Uterus (tissue), 2 donors: ENCODE results near the gene SND1.

Source experiments
- POLR2A ChIP-seq, 2 donors: fragments of 450-650 bp; IDR thresholded peaks; one replicate each; pipeline ENCODE4 v1.6.1; 2016; ENCODE audit warnings: antibody characterized with exemption in 2 of 2, mild to moderate bottlenecking in 1 of 2, moderate library complexity in 1 of 2
- TF ChIP-seq, protein P1 (sequence below), 4 experiments: fragments of 200-600 bp in 2 of 4; fragments of 450-650 bp in 2 of 4; sonication (generic) in 2 of 4; IDR thresholded peaks; one replicate each; pipeline ENCODE4 v1.5.1; 2016 to 2019; ENCODE audit warnings: antibody characterized with exemption in 4 of 4, mild to moderate bottlenecking in 2 of 4, moderate library complexity in 1 of 4

DNA sequence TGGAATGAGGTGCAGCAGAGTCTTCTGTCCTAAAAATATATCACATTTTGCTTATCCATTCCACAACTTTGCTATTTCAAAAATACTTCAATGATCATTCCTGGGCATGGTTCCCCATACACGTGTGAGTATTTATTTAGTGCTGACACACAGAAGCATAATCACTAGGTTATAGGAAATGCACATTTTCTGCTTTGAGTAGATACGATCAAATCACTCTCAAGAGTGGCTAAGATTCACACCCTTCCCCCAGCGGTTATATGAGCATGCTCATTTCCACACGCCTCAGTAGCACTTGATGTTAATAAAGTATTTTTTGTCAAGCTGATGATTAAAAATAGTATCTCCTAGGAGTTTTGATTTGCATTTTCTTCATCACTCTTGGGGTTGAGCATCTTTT lies 472.8 kb downstream of the SND1 start:
- no peak for TF ChIP-seq POLR2A (IDR thresholded peaks at IDR 0.05)
- TF ChIP-seq, protein P1, sequence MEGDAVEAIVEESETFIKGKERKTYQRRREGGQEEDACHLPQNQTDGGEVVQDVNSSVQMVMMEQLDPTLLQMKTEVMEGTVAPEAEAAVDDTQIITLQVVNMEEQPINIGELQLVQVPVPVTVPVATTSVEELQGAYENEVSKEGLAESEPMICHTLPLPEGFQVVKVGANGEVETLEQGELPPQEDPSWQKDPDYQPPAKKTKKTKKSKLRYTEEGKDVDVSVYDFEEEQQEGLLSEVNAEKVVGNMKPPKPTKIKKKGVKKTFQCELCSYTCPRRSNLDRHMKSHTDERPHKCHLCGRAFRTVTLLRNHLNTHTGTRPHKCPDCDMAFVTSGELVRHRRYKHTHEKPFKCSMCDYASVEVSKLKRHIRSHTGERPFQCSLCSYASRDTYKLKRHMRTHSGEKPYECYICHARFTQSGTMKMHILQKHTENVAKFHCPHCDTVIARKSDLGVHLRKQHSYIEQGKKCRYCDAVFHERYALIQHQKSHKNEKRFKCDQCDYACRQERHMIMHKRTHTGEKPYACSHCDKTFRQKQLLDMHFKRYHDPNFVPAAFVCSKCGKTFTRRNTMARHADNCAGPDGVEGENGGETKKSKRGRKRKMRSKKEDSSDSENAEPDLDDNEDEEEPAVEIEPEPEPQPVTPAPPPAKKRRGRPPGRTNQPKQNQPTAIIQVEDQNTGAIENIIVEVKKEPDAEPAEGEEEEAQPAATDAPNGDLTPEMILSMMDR (IDR thresholded peaks at IDR 0.05): no peak
